ENCODE data around the gene ZDHHC13.

Gene ZDHHC13

DNA sequence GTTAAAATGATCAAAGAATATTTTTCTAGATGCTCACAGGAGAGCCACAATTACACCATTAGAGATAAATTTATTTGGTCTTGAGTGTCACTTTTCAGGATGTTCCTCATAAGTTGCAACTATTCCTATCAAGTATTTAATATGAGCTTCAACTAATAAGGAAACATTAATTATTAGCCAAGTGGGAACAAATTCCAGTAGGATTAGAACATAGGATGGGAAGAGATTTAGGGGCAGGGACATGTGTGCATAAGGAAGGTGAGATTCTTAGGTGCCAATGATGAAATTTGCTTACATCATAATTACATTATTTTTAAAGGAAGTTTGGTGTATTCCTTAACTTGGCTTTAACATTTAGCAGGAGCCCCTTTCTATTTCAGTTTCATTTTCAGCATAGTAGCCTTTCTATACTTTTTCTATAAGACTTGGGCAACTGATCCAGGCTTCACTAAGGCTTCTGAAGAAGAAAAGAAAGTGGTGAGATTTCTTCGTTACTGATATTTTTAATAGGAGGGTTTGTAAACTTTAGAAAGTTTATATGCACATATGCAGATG is 46.1 kb downstream of the ZDHHC13 start:
- no peak for ATAC-seq
- TF ChIP-seq, protein P1, sequence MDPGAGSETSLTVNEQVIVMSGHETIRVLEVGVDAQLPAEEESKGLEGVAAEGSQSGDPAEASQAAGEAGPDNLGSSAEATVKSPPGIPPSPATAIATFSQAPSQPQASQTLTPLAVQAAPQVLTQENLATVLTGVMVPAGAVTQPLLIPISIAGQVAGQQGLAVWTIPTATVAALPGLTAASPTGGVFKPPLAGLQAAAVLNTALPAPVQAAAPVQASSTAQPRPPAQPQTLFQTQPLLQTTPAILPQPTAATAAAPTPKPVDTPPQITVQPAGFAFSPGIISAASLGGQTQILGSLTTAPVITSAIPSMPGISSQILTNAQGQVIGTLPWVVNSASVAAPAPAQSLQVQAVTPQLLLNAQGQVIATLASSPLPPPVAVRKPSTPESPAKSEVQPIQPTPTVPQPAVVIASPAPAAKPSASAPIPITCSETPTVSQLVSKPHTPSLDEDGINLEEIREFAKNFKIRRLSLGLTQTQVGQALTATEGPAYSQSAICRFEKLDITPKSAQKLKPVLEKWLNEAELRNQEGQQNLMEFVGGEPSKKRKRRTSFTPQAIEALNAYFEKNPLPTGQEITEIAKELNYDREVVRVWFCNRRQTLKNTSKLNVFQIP (CRISPR knock-in tag; IDR thresholded peaks at IDR 0.05; ENCODE audit: borderline replicate concordance, low read depth) = no peak
- TF ChIP-seq ARNTL (CRISPR knock-in tag; IDR thresholded peaks at IDR 0.05; ENCODE audit: borderline replicate concordance, low read depth) = no peak
- no peak for TF ChIP-seq ZNF565 (CRISPR knock-in tag; conservative IDR thresholded peaks at IDR 0.05; ENCODE audit: low read depth)
- no peak for TF ChIP-seq OSR1 (CRISPR knock-in tag; IDR thresholded peaks at IDR 0.05)
- no peak for TF ChIP-seq ZC3H10 (CRISPR knock-in tag; IDR thresholded peaks at IDR 0.05)
- no peak for TF ChIP-seq CSDC2 (CRISPR knock-in tag; IDR thresholded peaks at IDR 0.05)
- TF ChIP-seq, protein P2, sequence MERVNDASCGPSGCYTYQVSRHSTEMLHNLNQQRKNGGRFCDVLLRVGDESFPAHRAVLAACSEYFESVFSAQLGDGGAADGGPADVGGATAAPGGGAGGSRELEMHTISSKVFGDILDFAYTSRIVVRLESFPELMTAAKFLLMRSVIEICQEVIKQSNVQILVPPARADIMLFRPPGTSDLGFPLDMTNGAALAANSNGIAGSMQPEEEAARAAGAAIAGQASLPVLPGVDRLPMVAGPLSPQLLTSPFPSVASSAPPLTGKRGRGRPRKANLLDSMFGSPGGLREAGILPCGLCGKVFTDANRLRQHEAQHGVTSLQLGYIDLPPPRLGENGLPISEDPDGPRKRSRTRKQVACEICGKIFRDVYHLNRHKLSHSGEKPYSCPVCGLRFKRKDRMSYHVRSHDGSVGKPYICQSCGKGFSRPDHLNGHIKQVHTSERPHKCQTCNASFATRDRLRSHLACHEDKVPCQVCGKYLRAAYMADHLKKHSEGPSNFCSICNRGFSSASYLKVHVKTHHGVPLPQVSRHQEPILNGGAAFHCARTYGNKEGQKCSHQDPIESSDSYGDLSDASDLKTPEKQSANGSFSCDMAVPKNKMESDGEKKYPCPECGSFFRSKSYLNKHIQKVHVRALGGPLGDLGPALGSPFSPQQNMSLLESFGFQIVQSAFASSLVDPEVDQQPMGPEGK (CRISPR knock-in tag; IDR thresholded peaks at IDR 0.05; ENCODE audit: borderline replicate concordance) = no peak
- no peak for TF ChIP-seq PPARA (CRISPR knock-in tag; IDR thresholded peaks at IDR 0.05; ENCODE audit: borderline replicate concordance)
- TF ChIP-seq, protein P3, sequence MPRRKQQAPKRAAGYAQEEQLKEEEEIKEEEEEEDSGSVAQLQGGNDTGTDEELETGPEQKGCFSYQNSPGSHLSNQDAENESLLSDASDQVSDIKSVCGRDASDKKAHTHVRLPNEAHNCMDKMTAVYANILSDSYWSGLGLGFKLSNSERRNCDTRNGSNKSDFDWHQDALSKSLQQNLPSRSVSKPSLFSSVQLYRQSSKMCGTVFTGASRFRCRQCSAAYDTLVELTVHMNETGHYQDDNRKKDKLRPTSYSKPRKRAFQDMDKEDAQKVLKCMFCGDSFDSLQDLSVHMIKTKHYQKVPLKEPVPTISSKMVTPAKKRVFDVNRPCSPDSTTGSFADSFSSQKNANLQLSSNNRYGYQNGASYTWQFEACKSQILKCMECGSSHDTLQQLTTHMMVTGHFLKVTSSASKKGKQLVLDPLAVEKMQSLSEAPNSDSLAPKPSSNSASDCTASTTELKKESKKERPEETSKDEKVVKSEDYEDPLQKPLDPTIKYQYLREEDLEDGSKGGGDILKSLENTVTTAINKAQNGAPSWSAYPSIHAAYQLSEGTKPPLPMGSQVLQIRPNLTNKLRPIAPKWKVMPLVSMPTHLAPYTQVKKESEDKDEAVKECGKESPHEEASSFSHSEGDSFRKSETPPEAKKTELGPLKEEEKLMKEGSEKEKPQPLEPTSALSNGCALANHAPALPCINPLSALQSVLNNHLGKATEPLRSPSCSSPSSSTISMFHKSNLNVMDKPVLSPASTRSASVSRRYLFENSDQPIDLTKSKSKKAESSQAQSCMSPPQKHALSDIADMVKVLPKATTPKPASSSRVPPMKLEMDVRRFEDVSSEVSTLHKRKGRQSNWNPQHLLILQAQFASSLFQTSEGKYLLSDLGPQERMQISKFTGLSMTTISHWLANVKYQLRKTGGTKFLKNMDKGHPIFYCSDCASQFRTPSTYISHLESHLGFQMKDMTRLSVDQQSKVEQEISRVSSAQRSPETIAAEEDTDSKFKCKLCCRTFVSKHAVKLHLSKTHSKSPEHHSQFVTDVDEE (CRISPR knock-in tag; IDR thresholded peaks at IDR 0.05) = no peak
- TF ChIP-seq ZNF70 (CRISPR knock-in tag; IDR thresholded peaks at IDR 0.05) = no peak
- no peak for TF ChIP-seq BACH2 (CRISPR knock-in tag; IDR thresholded peaks at IDR 0.05; ENCODE audit: borderline replicate concordance)
- TF ChIP-seq SNAI2 (CRISPR knock-in tag; IDR thresholded peaks at IDR 0.05) = no peak
- TF ChIP-seq ZFP30 (CRISPR knock-in tag; IDR thresholded peaks at IDR 0.05) = no peak
- TF ChIP-seq TCF4 (CRISPR knock-in tag; IDR thresholded peaks at IDR 0.05; ENCODE audit: borderline replicate concordance) = no peak

DNA sequence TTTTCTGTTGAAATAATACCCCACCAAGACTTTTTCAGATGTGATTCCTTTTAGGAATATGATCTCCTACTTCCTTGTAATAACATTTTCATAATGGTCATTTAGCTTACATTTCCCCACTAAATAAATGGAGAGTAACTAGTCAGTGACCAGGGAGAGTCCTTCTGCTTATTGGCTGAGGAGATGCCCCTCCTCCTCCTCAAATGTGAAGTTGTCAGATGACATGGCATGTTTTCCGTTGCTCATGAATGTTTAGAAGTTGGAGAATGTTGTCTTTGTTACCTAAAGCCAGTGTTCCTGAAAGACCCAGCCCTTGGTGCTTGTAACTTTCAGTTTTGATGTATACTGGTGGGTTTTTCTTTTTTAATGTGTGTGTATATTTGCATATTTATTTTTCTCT is 46.6 kb downstream of the ZDHHC13 start:
- TF ChIP-seq SNAI2 (CRISPR knock-in tag; IDR thresholded peaks at IDR 0.05) = no peak
- no peak for TF ChIP-seq RARB (CRISPR knock-in tag; IDR thresholded peaks at IDR 0.05)
- no peak for ATAC-seq

DNA sequence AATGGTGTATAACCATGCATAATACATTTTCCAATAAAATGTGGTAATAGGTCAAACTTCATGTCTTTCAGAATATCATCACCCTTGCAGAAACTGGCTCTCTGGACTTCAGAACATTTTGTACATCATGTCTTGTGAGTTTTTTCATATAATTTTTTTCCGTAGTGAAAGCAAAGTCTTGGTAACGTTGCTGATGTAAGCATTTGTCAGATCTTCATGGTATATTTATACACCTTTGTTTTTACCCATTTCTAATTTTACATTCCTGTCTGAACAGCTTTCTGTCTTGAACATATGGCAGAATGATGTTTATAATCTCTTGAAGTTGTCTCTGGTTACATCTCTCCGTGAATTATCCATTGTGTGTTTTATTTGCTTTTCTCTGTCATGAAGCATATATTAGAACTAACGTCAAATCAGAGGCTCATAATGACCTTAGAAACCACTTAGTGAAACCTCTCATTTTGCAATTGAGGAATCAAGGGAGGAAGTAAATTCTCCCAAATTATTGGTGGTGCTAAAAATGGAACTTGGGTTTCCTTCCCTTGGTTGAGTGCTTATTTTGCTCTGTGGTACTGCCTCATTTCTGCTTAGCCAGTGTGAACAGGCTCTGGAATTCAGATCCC is 47.4 kb downstream of the ZDHHC13 start:
- TF ChIP-seq, protein P4, sequence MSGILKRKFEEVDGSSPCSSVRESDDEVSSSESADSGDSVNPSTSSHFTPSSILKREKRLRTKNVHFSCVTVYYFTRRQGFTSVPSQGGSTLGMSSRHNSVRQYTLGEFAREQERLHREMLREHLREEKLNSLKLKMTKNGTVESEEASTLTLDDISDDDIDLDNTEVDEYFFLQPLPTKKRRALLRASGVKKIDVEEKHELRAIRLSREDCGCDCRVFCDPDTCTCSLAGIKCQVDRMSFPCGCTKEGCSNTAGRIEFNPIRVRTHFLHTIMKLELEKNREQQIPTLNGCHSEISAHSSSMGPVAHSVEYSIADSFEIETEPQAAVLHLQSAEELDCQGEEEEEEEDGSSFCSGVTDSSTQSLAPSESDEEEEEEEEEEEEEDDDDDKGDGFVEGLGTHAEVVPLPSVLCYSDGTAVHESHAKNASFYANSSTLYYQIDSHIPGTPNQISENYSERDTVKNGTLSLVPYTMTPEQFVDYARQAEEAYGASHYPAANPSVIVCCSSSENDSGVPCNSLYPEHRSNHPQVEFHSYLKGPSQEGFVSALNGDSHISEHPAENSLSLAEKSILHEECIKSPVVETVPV (CRISPR knock-in tag; IDR thresholded peaks at IDR 0.05) = no peak
- no peak for TF ChIP-seq ESRRG (CRISPR knock-in tag; IDR thresholded peaks at IDR 0.05)
- ATAC-seq = no peak

DNA sequence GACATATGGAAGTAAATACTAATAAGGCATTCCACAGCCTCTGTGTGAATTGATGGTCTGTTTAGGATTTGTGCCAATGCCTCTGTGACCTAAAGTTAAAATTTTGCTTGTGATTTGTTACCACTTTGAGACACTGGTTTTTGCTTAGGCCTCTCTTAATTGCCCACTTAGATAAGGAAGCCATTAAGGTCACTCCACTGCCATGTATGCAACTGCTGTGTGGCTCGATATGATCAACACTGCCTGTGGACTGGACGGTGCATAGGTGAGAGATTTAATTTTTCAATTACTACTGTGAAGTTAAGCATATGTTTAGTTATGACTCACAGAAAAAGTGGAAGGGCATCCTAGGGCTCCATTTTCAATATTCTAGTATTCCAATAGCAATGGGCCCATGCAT is 47.9 kb downstream of the ZDHHC13 start:
- no peak for ATAC-seq
- TF ChIP-seq OSR1 (CRISPR knock-in tag; IDR thresholded peaks at IDR 0.05) = no peak
- no peak for TF ChIP-seq TOX (CRISPR knock-in tag; IDR thresholded peaks at IDR 0.05; ENCODE audit: borderline replicate concordance)
- TF ChIP-seq ZFP30 (CRISPR knock-in tag; IDR thresholded peaks at IDR 0.05) = no peak
- TF ChIP-seq, protein P3 (CRISPR knock-in tag; IDR thresholded peaks at IDR 0.05) = 0 out of 2 replicates have a peak, but pooled peaks have one; percentile 29
